B cell (primary cell): ENCODE measurements around the gene ACO1.
"Not testable (repeated sequence)": the region's sequence is repeated elsewhere in the genome, so short reads cannot be mapped to it uniquely, and the experiment has no call there.

ENCODE experiments used
- EZH2 ChIP-seq: IDR thresholded peaks from 2 replicates; pipeline ENCODE4 v1.6.1; 2012; ENCODE audit warnings: borderline replicate concordance, low read depth, mild to moderate bottlenecking, moderate library complexity, low read length; ENCODE audit not compliant: insufficient read depth, poor library complexity, severe bottlenecking
- TF ChIP-seq, protein P1 (sequence below): fragments of 200-600 bp; IDR thresholded peaks from one replicate; pipeline ENCODE4 v1.8.0; 2022; ENCODE audit warnings: antibody characterized with exemption, mild to moderate bottlenecking

DNA sequence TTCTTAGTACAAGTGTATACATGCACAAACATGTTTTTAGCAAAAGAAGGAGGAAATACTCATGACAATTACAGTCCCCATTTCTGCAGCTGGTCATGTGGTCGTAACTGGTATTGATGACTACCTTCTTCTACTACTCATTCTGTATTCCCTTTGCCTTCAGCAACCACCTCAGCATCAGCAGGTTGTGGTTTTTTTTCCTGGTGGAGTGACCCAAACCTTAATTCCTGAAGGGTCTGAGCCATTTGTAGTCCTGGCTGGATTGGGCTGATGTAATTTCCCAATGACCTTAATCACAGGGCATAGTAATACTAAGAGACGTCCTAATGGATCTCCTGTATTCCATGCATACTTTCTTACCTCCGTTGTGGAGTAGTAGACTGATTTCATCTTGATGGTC, 31.0 kb upstream of the ACO1 start:
- TF ChIP-seq, protein P1, sequence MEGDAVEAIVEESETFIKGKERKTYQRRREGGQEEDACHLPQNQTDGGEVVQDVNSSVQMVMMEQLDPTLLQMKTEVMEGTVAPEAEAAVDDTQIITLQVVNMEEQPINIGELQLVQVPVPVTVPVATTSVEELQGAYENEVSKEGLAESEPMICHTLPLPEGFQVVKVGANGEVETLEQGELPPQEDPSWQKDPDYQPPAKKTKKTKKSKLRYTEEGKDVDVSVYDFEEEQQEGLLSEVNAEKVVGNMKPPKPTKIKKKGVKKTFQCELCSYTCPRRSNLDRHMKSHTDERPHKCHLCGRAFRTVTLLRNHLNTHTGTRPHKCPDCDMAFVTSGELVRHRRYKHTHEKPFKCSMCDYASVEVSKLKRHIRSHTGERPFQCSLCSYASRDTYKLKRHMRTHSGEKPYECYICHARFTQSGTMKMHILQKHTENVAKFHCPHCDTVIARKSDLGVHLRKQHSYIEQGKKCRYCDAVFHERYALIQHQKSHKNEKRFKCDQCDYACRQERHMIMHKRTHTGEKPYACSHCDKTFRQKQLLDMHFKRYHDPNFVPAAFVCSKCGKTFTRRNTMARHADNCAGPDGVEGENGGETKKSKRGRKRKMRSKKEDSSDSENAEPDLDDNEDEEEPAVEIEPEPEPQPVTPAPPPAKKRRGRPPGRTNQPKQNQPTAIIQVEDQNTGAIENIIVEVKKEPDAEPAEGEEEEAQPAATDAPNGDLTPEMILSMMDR = not testable (repeated sequence)
- not testable (repeated sequence) for TF ChIP-seq EZH2
